T1000 (cell line): ENCODE data around the gene MIPEP.
"Not testable (repeated sequence)": the region's sequence is repeated elsewhere in the genome, so short reads cannot be mapped to it uniquely, and the experiment has no call there.

Experiments
- DNase-seq: peaks from one replicate; lab custom pipeline; 2025; ENCODE audit warnings: mixed read lengths; lab: John Stamatoyannopoulos, UW

MIPEP gene

GRCh38 chr13:23889615-23890607 is 711 bp upstream of the MIPEP start:
- DNase-seq = no peak

- not testable (repeated sequence) for DNase-seq
These were observed 4.8 kb downstream of the MIPEP start for GRCh38 chr13:23884361-23884760.

GRCh38 chr13:23883255-23883654 is 5.9 kb downstream of the MIPEP start:
- DNase-seq = no peak

GRCh38 chr13:23881402-23881800 is 7.8 kb downstream of the MIPEP start:
- DNase-seq = not testable (repeated sequence)

- not testable (repeated sequence) for DNase-seq
These were observed 8.5 kb downstream of the MIPEP start for GRCh38 chr13:23880493-23881401.

GRCh38 chr13:23877286-23877685 is 11.9 kb downstream of the MIPEP start:
- DNase-seq = no peak

GRCh38 chr13:23876265-23876664 is 12.9 kb downstream of the MIPEP start:
- DNase-seq = no peak

GRCh38 chr13:23871616-23872220 is 17.5 kb downstream of the MIPEP start:
- DNase-seq = no peak

GRCh38 chr13:23870356-23871140 is 18.7 kb downstream of the MIPEP start:
- DNase-seq = no peak

GRCh38 chr13:23868521-23868920 is 20.7 kb downstream of the MIPEP start:
- no peak for DNase-seq

- DNase-seq = no peak
These were observed 22.1 kb downstream of the MIPEP start for GRCh38 chr13:23867027-23867491.

GRCh38 chr13:23866420-23867026 is 22.7 kb downstream of the MIPEP start:
- no peak for DNase-seq

- DNase-seq = no peak
These were observed 23.3 kb downstream of the MIPEP start for GRCh38 chr13:23865906-23866305.

GRCh38 chr13:23865026-23865425 is 24.2 kb downstream of the MIPEP start:
- no peak for DNase-seq

- no peak for DNase-seq
These were observed 27.9 kb downstream of the MIPEP start for GRCh38 chr13:23861310-23861709.

- no peak for DNase-seq
These were observed 29.3 kb downstream of the MIPEP start for GRCh38 chr13:23859904-23860303.

GRCh38 chr13:23859455-23859854 is 29.7 kb downstream of the MIPEP start:
- no peak for DNase-seq

- no peak for DNase-seq
These were observed 30.7 kb downstream of the MIPEP start for GRCh38 chr13:23858546-23858945.

- DNase-seq = no peak
These were observed 33.0 kb downstream of the MIPEP start for GRCh38 chr13:23856008-23856750.

GRCh38 chr13:23855360-23855759 is 33.8 kb downstream of the MIPEP start:
- DNase-seq = no peak
